OCI-LY7 (cell line): ENCODE data around the gene FAM181A. TPM values are rescaled to one million over a fixed set of nuclear protein-coding genes. Genes with fewer than 3 reads are reported as not detected.

Source experiments
- BruUV-seq: library from RNA; stranded (reverse); fragments of 400-500 nt; replicated peaks from 2 replicates; lab custom pipeline; 2021; lab: Mats Ljungman, UMichigan
- CTCF ChIA-PET: fragments of 300-600 bp; sonication (Branson Sonifier 250); formaldehyde crosslinking; loops from one replicate; lab custom pipeline; 2022; ENCODE audit warnings: antibody characterized with exemption; ENCODE audit not compliant: unreplicated experiment; lab: Charles Lee
- POLR2A ChIA-PET: fragments of 300-600 bp; sonication (Branson Sonifier 250); formaldehyde crosslinking; loops from one replicate; lab custom pipeline; 2022; ENCODE audit warnings: antibody characterized with exemption; lab: Charles Lee
- DNase-seq: peaks from one replicate; pipeline ENCODE4 v3.0.0-alpha.2; 2015; ENCODE audit warnings: low spot score
- H2AFZ ChIP-seq: fragments of 200-600 bp; sonication (generic), shearing (Covaris generic); 2 replicates; pipeline ENCODE4 v1.6.1; 2014; ENCODE audit warnings: mild to moderate bottlenecking, antibody characterized with exemption, low read length, moderate library complexity
- H3K27ac ChIP-seq: fragments of 200-600 bp; sonication (generic); 2 replicates; pipeline ENCODE4 v1.5.1; 2014; ENCODE audit warnings: mixed run types, low read depth, mild to moderate bottlenecking, moderate library complexity, low read length, inconsistent platforms; ENCODE audit not compliant: poor library complexity, severe bottlenecking
- H3K36me3 ChIP-seq: fragments of 200-600 bp; sonication (generic); 2 replicates; pipeline ENCODE4 v1.6.1; 2014; ENCODE audit warnings: mild to moderate bottlenecking, antibody characterized with exemption, low read length, moderate library complexity, mixed read lengths; ENCODE audit not compliant: insufficient read depth
- H3K4me1 ChIP-seq: fragments of 200-600 bp; sonication (generic); 2 replicates; pipeline ENCODE4 v1.5.1; 2014; ENCODE audit warnings: mild to moderate bottlenecking, low read length; ENCODE audit not compliant: insufficient read depth, poor library complexity, severe bottlenecking
- H3K4me2 ChIP-seq: fragments of 200-600 bp; sonication (generic); 2 replicates; pipeline ENCODE4 v1.6.1; 2014; ENCODE audit warnings: mild to moderate bottlenecking, low read length
- H3K4me3 ChIP-seq: fragments of 200-600 bp; sonication (generic); 2 replicates; pipeline ENCODE4 v1.5.1; 2014; ENCODE audit warnings: mild to moderate bottlenecking, low read depth, low read length; ENCODE audit not compliant: poor library complexity, severe bottlenecking
- H3K79me2 ChIP-seq: fragments of 200-600 bp; sonication (generic); 2 replicates; pipeline ENCODE4 v1.6.1; 2016; ENCODE audit warnings: low read depth, mild to moderate bottlenecking, low read length, moderate library complexity, mixed read lengths; ENCODE audit not compliant: insufficient read depth
- H3K9me2 ChIP-seq: fragments of 200-600 bp; sonication (generic); 2 replicates; pipeline ENCODE4 v1.6.1; 2016; ENCODE audit warnings: mild to moderate bottlenecking, low read length, mixed read lengths; ENCODE audit not compliant: insufficient read depth
- H3K9me3 ChIP-seq: fragments of 200-600 bp; sonication (generic); 2 replicates; pipeline ENCODE4 v1.6.1; 2014; ENCODE audit warnings: mild to moderate bottlenecking, mixed run types, low read length, mixed read lengths
- H4K20me1 ChIP-seq: fragments of 200-600 bp; sonication (generic); 2 replicates; pipeline ENCODE4 v1.6.1; 2014; ENCODE audit warnings: mild to moderate bottlenecking, antibody characterized with exemption, low read length, moderate library complexity, mixed read lengths; ENCODE audit not compliant: insufficient read depth
- CTCF ChIP-seq: fragments of 200-600 bp; sonication (generic); conservative IDR thresholded peaks from 2 replicates; pipeline ENCODE4 v1.5.1; 2014; ENCODE audit warnings: mild to moderate bottlenecking, antibody characterized with exemption, low read length, moderate library complexity, mixed read lengths
- EZH2phosphoT487 ChIP-seq: fragments of 200-600 bp; sonication (generic); IDR thresholded peaks from 2 replicates; pipeline ENCODE4 v1.6.1; 2018; ENCODE audit warnings: low read depth, borderline replicate concordance, mild to moderate bottlenecking, mixed run types, antibody characterized with exemption, low read length, moderate library complexity, mixed read lengths
- intact Hi-C: fragments of 100-400 bp; cut with micrococcal nuclease; formaldehyde crosslinking; loops from one replicate; pipeline ENCODE4 v1.10.0; 2022; ENCODE audit not compliant: unreplicated experiment
- total RNA-seq, 2 experiments: library from RNA; depleted of rRNA in 1 of 2; stranded (reverse); fragments of >200 nt in 1 of 2; shearing (Covaris generic) in 1 of 2; gene quantifications; 2 replicates each; pipeline ENCODE4 v1.2.3, GENCODE V29; 2014 to 2022

FAM181A gene
- total RNA-seq, 2 experiments from 2014 or later = not detected

GRCh38 chr14:93911975-93912615 lies 15.0 kb upstream of the FAM181A start:
- H3K36me3 ChIP-seq = no peaks in the 10 kb centered on the region
- H3K27ac ChIP-seq = no peak overlapping the region
- CTCF ChIA-PET = no interaction called here
- no peak overlapping the region for H3K4me3 ChIP-seq
- no peak for DNase-seq
- POLR2A ChIA-PET = no interaction called here
- no peaks in the 10 kb centered on the region for H3K9me3 ChIP-seq
- no peaks in the 10 kb centered on the region for H3K4me1 ChIP-seq
- intact Hi-C loops = no loop called here
- no TSS peak for BruUV-seq
- H3K9me2 ChIP-seq = no peaks in the 10 kb centered on the region
- H2AFZ ChIP-seq = no peak overlapping the region
- TF ChIP-seq CTCF = no peak
- no peak for TF ChIP-seq EZH2phosphoT487
- H3K4me2 ChIP-seq = no peak overlapping the region
- no peaks in the 10 kb centered on the region for H4K20me1 ChIP-seq
- H3K79me2 ChIP-seq = no peaks in the 10 kb centered on the region

- Histone ChIP-seq H4K20me1 (no peaks in the 10 kb centered on the region), H3K27ac (no peak overlapping the region), H3K9me2 (no peaks in the 10 kb centered on the region), H3K4me1 (no peaks in the 10 kb centered on the region), H3K36me3 (no peaks in the 10 kb centered on the region), H3K4me3 (no peak overlapping the region), H3K79me2 (no peaks in the 10 kb centered on the region), H2AFZ (no peak overlapping the region), H3K4me2 (no peak overlapping the region), H3K9me3 (no peaks in the 10 kb centered on the region)
- BruUV-seq = no TSS peak
- ChIA-PET CTCF (no interaction called here), POLR2A (no interaction called here)
- no peak for DNase-seq
- TF ChIP-seq EZH2phosphoT487 = no peak
- TF ChIP-seq CTCF = no peak
- intact Hi-C loops = no loop called here
Observed at GRCh38 chr14:93912782-93913181, 14.4 kb upstream of the FAM181A start.

GRCh38 chr14:93914278-93914677 lies 12.9 kb upstream of the FAM181A start:
- no peaks in the 10 kb centered on the region for H3K79me2 ChIP-seq
- no peaks in the 10 kb centered on the region for H3K9me2 ChIP-seq
- H3K36me3 ChIP-seq = no peaks in the 10 kb centered on the region
- TF ChIP-seq CTCF (no peak), EZH2phosphoT487 (no peak)
- CTCF ChIA-PET = no interaction called here
- H2AFZ ChIP-seq = no peak overlapping the region
- no peaks in the 10 kb centered on the region for H3K4me1 ChIP-seq
- H3K9me3 ChIP-seq = no peaks in the 10 kb centered on the region
- H3K4me3 ChIP-seq = no peak overlapping the region
- no peak overlapping the region for H3K27ac ChIP-seq
- no peaks in the 10 kb centered on the region for H4K20me1 ChIP-seq
- intact Hi-C loops = no loop called here
- POLR2A ChIA-PET = no interaction called here
- H3K4me2 ChIP-seq = no peak overlapping the region
- DNase-seq = no peak
- no TSS peak for BruUV-seq
